Measurements from ENCODE around the gene BBOX1.

The BBOX1 gene

GRCh38 chr11:27118949-27119348 is 78.3 kb downstream of the BBOX1 start:
- no peak overlapping the region for H3K4me3 ChIP-seq (ENCODE audit: low read depth, low read length)
- DNase-seq (ENCODE audit: low read depth) = no peak
- TF ChIP-seq MYC (IDR thresholded peaks at IDR 0.05; ENCODE audit: low read depth, low read length) = no peak
- TF ChIP-seq POLR2A (IDR thresholded peaks at IDR 0.05; ENCODE audit: extremely low read depth, insufficient read length) = no peak
- no peak for TF ChIP-seq CTCF (IDR thresholded peaks at IDR 0.05; ENCODE audit: low read depth, low read length)
- TF ChIP-seq MAX (IDR thresholded peaks at IDR 0.05; ENCODE audit: low read depth, low read length) = no peak

GRCh38 chr11:27119396-27119795 is 78.8 kb downstream of the BBOX1 start:
- TF ChIP-seq MAX (IDR thresholded peaks at IDR 0.05; ENCODE audit: low read depth, low read length) = no peak
- TF ChIP-seq CTCF (IDR thresholded peaks at IDR 0.05; ENCODE audit: low read depth, low read length) = no peak
- no peak for TF ChIP-seq MYC (IDR thresholded peaks at IDR 0.05; ENCODE audit: low read depth, low read length)
- TF ChIP-seq POLR2A (IDR thresholded peaks at IDR 0.05; ENCODE audit: extremely low read depth, insufficient read length) = no peak
- H3K4me3 ChIP-seq (ENCODE audit: low read depth, low read length) = no peak overlapping the region
- DNase-seq (ENCODE audit: low read depth) = no peak

GRCh38 chr11:27120211-27120610 is 79.6 kb downstream of the BBOX1 start:
- H3K4me3 ChIP-seq (ENCODE audit: low read depth, low read length) = no peak overlapping the region
- no peak for DNase-seq (ENCODE audit: low read depth)
- TF ChIP-seq CTCF (IDR thresholded peaks at IDR 0.05; ENCODE audit: low read depth, low read length) (no peak), MYC (IDR thresholded peaks at IDR 0.05; ENCODE audit: low read depth, low read length) (no peak), POLR2A (IDR thresholded peaks at IDR 0.05; ENCODE audit: extremely low read depth, insufficient read length) (no peak), MAX (IDR thresholded peaks at IDR 0.05; ENCODE audit: low read depth, low read length) (no peak)

GRCh38 chr11:27122001-27122400 is 81.4 kb downstream of the BBOX1 start:
- H3K4me3 ChIP-seq (ENCODE audit: low read depth, low read length) = no peak overlapping the region

DNA sequence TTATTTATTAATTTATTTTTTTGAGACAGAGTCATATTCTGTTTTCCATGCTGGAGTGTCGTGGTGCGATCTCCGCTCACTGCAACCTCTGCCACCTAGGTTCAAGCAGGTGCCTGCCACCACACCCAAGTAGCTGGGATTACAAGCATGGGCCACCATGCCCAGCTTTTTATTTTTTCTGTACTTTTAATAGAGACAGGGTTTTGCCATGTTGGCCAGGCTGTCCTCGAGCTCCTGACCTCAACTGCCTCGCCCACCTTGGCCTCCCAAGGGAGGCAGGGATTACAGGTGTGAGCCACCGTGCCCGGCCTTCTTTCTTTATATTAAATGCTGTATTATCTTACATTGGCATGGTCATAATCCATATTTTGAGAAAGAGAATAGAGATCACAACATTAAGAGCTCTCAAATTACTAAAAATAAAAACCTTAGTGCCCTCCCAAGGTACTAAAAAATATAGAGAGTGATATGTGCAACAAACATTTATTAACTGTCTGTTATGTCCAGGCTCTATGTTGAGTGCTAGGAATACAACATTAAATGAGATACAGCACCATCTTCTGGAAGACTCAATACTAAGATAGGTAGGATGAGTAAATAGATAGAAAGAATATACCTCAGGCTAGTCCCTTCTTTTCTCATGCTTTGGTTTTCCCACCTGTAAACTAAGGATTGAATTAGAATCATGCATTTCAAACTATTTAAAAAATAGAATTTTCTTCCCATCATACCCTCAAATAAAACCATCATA is 84.1 kb downstream of the BBOX1 start:
- TF ChIP-seq MYC (IDR thresholded peaks at IDR 0.05; ENCODE audit: low read depth, low read length) (no peak), MAX (IDR thresholded peaks at IDR 0.05; ENCODE audit: low read depth, low read length) (no peak), CTCF (IDR thresholded peaks at IDR 0.05; ENCODE audit: low read depth, low read length) (no peak), POLR2A (IDR thresholded peaks at IDR 0.05; ENCODE audit: extremely low read depth, insufficient read length) (no peak)
- peak; percentile 3 for DNase-seq (ENCODE audit: low read depth)
- no peak overlapping the region for H3K4me3 ChIP-seq (ENCODE audit: low read depth, low read length)

More at GRCh38 chr11:27122001-27122400, 81.4 kb downstream of the BBOX1 start:
- DNase-seq (ENCODE audit: low read depth) = no peak
- TF ChIP-seq MYC (IDR thresholded peaks at IDR 0.05; ENCODE audit: low read depth, low read length) (no peak), CTCF (IDR thresholded peaks at IDR 0.05; ENCODE audit: low read depth, low read length) (no peak), MAX (IDR thresholded peaks at IDR 0.05; ENCODE audit: low read depth, low read length) (no peak), POLR2A (IDR thresholded peaks at IDR 0.05; ENCODE audit: extremely low read depth, insufficient read length) (no peak)

Measured in NB4 (cell line).